ENCODE data around the gene SCN2B. TPM values are rescaled to one million over a fixed set of nuclear protein-coding genes. Genes with fewer than 3 reads are reported as not detected.

SCN2B gene
- total and polyA plus RNA-seq, 2 of the 4 experiments (the other 2 are of a cell fraction) = under 0.01 to 0.05 TPM

DNA sequence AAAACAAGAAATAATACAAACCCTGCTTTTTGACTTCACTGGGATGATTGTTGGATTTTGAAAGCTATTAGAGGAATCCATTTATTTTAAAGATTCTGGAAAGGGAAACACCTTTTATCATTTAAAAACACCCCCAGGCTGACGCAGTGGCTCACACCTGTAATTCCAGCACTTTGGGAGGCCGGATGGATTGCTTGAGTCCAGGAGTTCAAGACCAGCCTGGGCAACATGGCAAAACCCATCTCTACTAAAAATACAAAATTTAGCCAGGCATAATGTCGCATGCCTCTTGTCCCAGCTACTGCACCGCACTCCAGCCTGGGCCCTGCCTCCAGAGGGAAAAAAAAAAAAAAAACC lies 317 bp upstream of the SCN2B start:
- ATAC-seq (ENCODE audit: low read depth) = no peak
- Histone ChIP-seq H3K4ac (ENCODE audit: low read depth, low read length) (no peak overlapping the region), H3K9ac (ENCODE audit: low read depth, low read length) (no peak overlapping the region), H3K9me3 (ENCODE audit: control insufficient read depth, insufficient read depth, low read length) (no peaks in the 10 kb centered on the region), H3K14ac (replicated peaks; ENCODE audit: low read depth, low read length) (no peak overlapping the region), H3K36me3 (ENCODE audit: control insufficient read depth, insufficient read depth, low read length) (no peaks in the 10 kb centered on the region), H3K27me3 (ENCODE audit: control insufficient read depth, insufficient read depth, low read length) (peaks cover 10% of the 10 kb centered on the region), H4K5ac (ENCODE audit: low read depth, low read length) (no peak overlapping the region), H3K23ac (ENCODE audit: low read depth, low read length) (no peak overlapping the region), H2BK5ac (ENCODE audit: low read depth, low read length, poor library complexity, severe bottlenecking) (no peak overlapping the region), H3K18ac (ENCODE audit: low read depth, low read length) (no peak overlapping the region), H2AFZ (replicated peaks; ENCODE audit: low read length, poor library complexity) (no peak overlapping the region), H3K79me1 (ENCODE audit: low read depth in 1 of 2, low read length in 2 of 2) (no peaks in the 10 kb centered on the region), H2BK15ac (ENCODE audit: low read depth, low read length) (no peak overlapping the region), H4K20me1 (ENCODE audit: insufficient read depth, low read length) (no peaks in the 10 kb centered on the region), H3K4me1 (ENCODE audit: control insufficient read depth, insufficient read depth, low read length) (peaks cover 5% of the 10 kb centered on the region; the same call in 1 of the 2 replicates), H3K4me2 (ENCODE audit: low read depth, low read length) (no peak overlapping the region), H3K27ac (ENCODE audit: insufficient read depth, low read length) (no peak overlapping the region), H3K4me3 (ENCODE audit: insufficient read depth, low read depth, low read length) (no peak overlapping the region), H4K8ac (ENCODE audit: low read depth in 2 of 2, low read length in 2 of 2) (no peak overlapping the region), H2AK9ac (replicated peaks; ENCODE audit: low read depth, low read length, poor library complexity) (no peak overlapping the region), H2BK120ac (ENCODE audit: low read depth, low read length) (no peak overlapping the region), H2AK5ac (ENCODE audit: low read depth, low read length) (no peak overlapping the region), H3K56ac (ENCODE audit: extremely low read depth, insufficient read depth, low read length) (no peak overlapping the region), H4K91ac (ENCODE audit: insufficient read depth, low read depth, low read length) (no peak overlapping the region), H3K9me1 (ENCODE audit: insufficient read depth, low read length) (no peaks in the 10 kb centered on the region), H2BK20ac (ENCODE audit: low read depth, low read length) (no peak overlapping the region)
- intact Hi-C loops (cut with micrococcal nuclease) (no loop called here), dilution Hi-C loops (cut with HindIII; ENCODE audit: low sequenced_read_pairs, unreplicated experiment) (no loop called here), in situ Hi-C loops (cut with MboI; ENCODE audit: low sequenced_read_pairs) (no loop called here)
- BruUV-seq (replicated peaks) = no TSS peak
- TF ChIP-seq, protein P1, sequence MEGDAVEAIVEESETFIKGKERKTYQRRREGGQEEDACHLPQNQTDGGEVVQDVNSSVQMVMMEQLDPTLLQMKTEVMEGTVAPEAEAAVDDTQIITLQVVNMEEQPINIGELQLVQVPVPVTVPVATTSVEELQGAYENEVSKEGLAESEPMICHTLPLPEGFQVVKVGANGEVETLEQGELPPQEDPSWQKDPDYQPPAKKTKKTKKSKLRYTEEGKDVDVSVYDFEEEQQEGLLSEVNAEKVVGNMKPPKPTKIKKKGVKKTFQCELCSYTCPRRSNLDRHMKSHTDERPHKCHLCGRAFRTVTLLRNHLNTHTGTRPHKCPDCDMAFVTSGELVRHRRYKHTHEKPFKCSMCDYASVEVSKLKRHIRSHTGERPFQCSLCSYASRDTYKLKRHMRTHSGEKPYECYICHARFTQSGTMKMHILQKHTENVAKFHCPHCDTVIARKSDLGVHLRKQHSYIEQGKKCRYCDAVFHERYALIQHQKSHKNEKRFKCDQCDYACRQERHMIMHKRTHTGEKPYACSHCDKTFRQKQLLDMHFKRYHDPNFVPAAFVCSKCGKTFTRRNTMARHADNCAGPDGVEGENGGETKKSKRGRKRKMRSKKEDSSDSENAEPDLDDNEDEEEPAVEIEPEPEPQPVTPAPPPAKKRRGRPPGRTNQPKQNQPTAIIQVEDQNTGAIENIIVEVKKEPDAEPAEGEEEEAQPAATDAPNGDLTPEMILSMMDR (conservative IDR thresholded peaks at IDR 0.05; ENCODE audit: low read depth, low read length) = no peak
- ChIA-PET POLR2A (ENCODE audit: unreplicated experiment) (no interaction called here), CTCF (interaction anchor here (1.2 kb wide), 1 partner anchor 22 kb away, joined by 3 read pairs; no protein-coding TSS in a partner anchor)
- no peak for DNase-seq
- WGBS, 2 experiments (ENCODE audit: extremely low coverage in 2 of 2, insufficient read length in 1 of 2) = no CpG with 5 or more reads among the region's 4 CpGs

Measured in IMR-90 (cell line).